CD4-positive, alpha-beta T cell treated with Interleukin-17A for 1 hour (primary cell): ENCODE results near the gene TRAF3IP3.

ENCODE experiments used
- DNase-seq: peaks from one replicate; pipeline ENCODE4 v3.0.0-alpha.2; 2020

Gene TRAF3IP3, protein sequence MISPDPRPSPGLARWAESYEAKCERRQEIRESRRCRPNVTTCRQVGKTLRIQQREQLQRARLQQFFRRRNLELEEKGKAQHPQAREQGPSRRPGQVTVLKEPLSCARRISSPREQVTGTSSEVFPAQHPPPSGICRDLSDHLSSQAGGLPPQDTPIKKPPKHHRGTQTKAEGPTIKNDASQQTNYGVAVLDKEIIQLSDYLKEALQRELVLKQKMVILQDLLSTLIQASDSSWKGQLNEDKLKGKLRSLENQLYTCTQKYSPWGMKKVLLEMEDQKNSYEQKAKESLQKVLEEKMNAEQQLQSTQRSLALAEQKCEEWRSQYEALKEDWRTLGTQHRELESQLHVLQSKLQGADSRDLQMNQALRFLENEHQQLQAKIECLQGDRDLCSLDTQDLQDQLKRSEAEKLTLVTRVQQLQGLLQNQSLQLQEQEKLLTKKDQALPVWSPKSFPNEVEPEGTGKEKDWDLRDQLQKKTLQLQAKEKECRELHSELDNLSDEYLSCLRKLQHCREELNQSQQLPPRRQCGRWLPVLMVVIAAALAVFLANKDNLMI

DNA sequence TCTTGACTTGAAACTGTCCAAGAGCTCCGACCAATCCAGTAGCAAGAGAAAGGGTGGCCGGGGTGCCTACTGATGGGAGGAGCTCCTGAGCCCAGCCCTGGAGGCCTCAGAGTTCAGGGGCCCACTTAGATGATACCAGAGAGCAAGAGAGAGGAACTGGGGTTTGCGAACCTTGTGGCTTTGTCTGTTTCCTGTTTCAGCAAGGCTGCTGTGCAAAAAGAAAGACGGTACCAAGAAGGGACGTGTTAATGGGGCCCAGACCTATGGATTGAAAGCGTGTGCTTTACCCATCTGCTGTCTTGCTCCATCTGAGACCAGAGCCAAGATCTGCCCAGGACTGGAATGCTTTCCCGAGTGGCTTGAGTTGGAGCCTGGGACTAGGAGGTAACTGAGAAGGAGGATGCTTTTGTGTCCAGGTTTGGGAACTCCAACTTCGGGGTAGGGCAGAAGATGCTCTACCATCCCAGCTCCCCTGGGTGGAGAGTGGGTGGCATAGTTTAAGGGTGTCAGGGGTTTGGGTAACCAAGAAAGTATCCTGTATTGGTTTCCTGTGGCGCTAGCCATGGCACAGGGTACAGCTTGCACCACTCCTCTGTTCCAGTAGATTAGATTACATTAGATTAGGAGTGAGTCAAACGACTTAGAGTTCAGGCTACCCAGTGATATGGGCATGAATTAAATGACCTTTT is at the start of gene TRAF3IP3:
Gene TRAF3IP3, plus strand, starts transcription at position 128 of the 689 bp plus-strand sequence. CDS start 3,987 bp downstream, outside the sequence.
- peak; percentile 84 for DNase-seq

DNA sequence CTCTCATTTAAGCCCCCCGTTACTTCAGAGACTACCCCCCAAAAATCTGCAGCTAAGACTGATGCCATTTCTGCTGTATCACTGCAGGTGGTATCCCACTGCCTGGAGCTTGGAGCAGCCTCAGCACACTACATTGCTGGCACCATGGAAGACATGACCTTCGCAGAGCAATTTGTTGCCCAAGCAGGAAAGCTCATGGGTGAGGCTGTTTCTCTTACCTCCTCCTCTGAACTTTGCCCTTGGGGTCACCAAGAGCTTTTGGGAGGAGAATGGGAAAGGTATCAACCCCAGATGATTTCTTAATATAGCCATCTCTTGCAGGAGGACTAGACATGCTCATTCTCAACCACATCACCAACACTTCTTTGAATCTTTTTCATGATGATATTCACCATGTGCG is 49.2 kb upstream of the TRAF3IP3 start:
- DNase-seq: no peak

DNA sequence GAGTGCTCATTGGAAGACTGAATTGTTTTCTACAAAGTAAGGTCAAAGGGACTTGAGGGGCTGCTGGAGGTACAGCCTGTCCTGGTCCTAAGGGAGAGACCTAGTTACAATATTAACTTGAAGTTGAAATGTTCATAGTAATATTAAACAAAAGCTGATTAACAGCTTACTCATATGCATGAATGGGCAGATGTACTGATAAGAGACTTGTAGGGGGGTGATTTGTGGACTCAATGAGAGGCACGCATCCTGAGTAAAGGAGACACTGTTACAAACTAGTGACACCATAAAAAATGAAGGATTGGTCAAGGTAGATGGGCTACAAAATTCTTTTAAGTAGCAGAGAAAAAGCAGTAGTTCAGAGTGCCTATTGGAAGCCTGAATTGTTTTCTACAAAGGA is 48.5 kb upstream of the TRAF3IP3 start:
- DNase-seq: no peak

DNA sequence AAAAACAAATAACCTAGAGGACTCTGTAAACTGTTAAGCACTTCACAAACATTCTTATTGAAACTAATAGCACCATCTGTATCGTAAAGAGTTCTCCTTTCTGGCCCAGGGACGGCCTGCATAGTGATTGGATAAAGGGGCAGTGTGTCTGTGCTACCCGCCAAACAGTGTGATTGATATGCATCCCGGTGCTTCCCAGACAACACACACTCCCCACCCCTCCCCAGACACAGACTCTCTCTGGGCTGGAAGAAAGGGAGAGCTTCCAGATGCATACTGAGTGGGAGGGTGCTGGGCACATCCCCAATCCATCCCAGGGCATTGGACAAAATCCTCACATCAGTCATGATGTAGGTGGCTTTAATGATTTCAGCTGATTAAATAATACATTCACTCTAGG is 47.6 kb upstream of the TRAF3IP3 start:
- DNase-seq: no peak

DNA sequence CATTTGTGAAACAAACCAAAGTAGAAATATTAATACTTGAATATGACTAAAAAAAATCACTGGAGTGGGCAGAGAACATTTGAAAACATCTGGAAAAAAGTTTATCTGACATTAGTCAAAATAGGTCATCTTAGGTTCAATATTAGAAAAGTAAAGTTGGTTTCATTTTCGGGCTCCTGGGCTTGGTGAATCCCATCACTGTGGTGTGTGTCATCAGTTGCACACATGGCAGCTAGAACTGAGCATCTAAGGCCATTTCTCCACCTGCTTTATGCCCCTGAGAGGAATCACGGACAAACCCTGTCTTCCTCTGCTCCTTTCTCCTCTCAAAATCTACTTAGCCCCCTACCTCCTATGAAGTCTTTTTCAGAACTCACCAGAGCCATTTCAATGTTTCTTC is 45.8 kb upstream of the TRAF3IP3 start:
- peak; percentile 20 for DNase-seq

DNA sequence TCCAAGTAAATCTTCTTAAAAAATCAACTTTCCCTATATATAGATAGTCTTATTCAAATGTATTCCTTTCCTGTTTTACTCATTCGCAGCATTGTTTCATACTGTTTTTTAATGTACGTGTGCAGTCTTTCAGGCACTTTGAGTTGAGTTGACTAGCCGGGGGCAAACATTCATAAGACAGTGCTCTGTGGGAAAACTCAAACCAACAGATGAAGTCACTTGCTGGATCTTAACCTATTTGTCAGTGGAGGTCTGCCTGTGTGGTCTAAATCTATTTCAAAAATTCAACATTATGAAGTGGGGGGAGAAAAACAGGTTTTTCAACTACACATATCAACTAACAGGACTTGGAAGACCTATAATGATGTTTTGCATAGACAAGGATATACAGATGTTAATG is 45.0 kb upstream of the TRAF3IP3 start:
- no peak for DNase-seq

DNA sequence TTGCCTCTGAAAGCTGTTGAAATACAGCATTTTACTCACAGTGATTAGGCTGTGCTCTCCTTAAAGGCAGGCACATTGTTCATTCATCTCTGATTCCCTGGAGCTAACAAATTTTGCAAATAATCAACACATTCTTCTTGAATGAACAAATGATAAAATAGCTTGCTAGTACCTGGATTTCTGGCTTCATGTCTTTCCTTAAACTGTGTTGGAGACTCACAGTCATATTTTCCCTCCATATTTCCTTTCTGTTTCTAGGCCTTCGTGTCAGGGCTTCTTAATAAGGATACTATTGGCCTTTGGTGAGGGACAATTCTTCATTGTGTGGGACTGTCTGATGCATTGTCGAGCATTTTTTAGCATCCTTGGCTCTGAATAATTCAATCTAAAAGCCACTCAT is 41.5 kb upstream of the TRAF3IP3 start:
- DNase-seq: no peak

DNA sequence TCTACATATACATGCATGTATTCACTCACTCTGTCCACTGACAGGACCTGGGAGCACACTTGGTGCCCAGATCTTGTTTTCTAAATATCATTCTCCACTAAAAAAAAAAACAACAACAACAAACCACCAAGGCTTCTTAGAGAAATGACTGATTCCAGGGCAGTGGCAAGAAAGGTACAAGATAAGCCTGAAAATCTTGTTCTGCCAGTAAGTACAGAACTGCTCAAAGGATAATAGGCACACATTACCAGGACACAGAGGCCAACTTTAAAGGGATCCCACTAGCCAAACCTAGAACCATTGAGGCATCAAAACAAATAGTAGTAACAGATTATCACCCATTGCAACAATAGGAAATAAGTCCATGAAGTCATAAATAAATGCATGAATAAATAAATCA is 40.5 kb upstream of the TRAF3IP3 start:
- DNase-seq: no peak

DNA sequence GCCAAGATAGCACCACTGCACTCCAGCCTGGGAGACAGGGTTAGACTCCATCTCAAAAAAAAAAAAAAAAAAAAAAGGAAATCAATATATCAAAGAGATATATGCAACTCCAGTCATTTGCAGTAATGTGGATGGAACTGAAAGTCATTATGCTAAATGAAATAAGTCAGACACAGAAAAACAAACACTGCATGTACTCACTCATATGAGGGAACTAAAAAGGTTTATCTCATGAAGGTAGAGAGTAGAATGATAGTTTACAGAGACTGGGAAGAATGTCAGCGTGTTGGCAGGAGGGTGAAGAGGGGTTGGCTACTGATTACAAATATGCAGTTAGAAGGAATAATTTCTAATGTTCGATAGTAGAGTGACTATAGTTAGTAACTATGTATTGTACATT is 38.0 kb upstream of the TRAF3IP3 start:
- DNase-seq: no peak

DNA sequence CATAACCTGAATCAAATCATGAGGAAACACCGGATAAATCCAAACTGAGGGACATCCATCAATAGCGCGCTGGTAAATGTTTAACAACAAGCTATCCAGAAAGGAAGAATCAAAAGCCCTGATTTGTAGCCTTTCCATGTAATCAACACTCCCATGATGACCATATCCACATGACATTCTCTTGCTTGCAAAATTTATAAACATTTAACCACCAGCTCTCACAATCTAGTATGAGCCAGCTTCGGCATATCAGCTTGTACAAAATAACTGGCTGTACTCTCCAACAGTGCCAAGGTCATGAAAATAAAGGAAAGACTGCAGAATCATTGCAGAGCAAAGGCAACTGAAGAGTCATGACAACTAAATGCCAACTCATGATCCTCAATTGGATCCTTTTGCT is 35.5 kb upstream of the TRAF3IP3 start:
- DNase-seq: no peak

DNA sequence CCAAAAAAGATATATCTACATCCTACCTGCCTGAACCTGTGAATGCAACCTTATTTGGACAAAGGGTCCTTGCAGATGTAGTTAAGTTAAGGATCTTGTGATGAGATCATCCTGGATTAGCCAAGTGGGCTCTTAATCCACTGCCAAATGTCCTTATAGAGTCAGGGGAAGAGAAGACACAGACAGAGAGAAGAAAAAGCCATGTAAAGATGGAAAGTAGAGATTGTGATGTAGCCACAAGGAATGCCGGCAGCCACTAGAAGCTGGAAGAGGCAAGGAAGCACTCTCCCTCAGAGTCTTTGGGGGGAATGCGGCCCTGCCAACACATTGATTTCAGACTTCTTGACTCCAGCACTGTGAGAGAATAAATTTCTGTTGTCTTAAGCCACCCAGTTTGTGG is 35.0 kb upstream of the TRAF3IP3 start:
- DNase-seq: no peak

DNA sequence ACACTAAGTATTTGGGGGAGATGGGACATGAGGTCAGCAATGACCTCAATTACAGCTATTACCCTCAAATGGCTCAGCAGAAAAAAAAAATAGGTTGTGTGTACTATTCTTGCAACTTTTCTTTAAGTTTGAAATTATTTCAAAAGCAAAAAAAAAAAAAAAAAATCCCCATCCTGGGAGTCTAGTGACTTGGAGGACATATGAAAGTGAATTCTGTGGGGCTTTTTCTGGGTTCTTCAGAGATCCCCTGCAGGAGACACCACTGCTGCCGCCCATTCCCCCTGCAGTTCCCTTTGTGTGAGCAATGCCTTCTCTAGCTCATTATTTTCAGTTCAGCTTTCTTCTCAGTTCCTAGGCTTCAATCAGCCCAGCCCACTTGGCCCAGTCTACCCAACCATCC is 34.5 kb upstream of the TRAF3IP3 start:
- DNase-seq: no peak

DNA sequence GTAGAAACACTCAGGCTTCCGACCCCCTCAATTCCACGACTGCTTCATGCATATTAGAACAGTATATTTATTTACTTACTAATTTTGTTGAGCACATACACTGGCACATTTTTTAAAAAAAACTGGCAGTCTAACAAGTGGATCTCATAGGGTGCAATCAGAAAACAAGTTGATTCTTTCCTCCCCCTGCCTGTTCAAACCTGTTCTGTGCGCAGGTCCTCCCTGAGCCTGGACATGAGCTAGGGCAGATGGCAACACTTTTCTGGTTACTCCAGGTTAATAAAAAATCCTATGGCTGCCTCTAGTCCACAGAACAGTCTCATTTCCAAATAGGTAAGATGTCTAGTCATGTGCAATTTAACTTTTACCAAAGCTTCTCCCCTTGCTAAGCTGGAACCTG is 32.6 kb upstream of the TRAF3IP3 start:
- DNase-seq: no peak

DNA sequence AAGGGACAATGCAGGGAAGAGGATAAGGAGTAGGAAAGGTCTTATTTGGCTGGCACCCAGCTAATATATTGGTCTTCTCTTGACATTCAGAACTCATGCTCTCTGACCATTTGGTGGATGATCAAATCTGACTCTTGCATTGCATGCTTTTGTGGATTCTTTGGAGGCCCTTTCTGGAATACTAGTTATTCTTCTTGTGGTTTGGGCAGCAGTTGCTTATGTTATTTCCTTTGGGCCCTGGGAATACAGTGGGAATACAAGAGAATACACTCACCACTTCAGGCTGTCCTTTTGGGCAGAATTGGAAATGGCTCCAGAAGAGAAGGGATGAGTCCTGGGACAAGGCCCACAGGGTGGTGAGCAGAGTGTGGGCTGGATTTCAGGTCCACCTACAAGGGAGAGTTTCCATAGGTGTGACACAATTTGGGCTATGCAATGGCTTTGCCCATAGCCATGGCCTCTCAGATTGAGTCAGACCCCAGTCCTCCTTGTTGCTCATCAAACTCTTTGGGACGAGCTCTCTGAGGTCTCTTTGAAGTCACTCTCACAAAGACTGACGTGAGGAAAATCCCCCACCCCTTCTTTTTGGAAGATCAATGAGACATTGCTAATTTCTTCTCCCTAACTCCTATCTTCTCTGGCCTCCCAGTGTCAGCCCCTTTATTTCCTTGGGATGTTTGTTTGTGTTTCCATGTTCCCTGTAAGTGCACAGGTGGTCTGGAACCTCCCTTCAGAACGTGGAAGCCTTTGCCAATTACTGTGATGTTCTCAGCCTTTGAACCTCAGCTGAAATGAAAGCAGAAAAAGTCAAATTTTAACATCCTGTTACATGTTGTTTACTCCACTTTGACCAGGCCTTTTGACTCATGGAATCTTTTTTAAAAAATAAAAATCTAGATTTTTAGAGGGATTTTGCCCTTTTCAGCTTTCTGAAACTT is 31.8 kb upstream of the TRAF3IP3 start:
- peak; percentile 12 for DNase-seq

DNA sequence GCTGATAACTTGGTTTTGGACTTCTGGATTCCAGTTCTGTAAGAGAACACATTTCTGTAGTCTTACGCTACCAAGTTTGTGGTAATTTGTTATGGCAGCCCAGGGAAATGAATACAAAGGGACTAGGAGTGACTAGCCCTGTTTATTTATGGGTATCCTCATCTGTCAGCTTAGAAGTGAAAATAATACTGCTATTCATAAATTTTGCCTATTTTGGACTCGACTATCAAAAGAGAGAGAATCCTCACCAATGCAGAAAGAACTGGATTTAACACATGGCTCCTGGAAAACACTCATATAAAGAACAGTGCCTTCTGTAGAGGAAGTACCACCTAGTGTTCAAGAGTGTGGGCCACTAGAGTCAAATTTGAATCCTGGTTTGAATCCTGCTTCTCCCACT is 28.6 kb upstream of the TRAF3IP3 start:
- DNase-seq: no peak

DNA sequence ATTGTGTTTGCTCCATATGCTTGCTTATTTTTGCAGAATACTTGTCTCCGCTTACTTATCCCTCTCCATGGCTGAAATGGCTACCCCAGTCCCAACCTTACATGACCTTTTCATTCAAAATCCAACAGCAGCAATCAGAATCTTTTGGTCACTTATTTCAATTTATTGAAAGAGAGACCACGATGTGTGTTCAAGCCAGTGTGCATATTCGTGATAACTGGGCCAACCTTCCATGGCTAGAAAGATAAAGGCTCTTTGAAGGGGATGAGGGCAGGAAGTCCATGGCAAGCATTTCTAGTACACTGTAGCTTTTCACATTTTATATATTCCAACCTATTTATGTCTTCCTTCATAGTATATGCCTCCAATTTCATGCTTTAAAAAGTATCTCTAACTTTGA is 28.1 kb upstream of the TRAF3IP3 start:
- DNase-seq: no peak

DNA sequence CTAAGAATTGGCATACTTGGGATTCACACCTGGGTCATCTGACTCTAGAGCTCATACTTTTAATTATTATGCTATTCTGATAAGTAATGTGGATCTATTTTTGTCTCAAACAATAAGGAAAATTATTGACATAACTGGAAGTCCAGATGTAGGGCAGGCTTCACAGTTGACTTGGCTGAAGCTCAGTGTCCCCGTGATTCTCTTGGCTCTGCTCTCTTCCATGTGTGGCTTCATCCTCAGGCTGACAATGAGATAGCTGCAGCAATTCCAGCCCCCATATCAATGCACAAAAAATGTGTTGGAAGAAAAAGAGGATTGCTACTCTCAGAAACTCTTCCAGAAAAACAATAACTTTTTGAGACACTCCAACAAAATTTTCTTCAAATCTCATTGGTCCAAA is 27.4 kb upstream of the TRAF3IP3 start:
- DNase-seq: no peak

DNA sequence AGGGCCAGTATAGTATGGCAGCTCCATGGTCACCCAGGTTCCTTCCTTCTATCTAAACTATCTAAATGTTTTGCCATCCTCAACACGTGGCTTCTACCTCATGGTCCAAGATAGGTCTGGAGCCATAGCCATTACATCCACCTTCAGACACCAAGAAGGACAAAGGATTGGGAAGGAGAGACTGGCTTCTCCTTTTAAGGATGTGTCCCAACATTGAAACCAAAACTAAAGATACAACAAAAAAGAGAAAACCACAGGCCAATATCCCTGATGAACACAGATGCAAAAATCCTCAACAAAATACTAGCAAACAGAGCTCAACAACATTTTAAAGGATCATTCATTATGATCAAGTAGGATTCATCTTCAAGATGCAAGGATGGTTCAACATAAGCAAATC is 26.4 kb upstream of the TRAF3IP3 start:
- no peak for DNase-seq

DNA sequence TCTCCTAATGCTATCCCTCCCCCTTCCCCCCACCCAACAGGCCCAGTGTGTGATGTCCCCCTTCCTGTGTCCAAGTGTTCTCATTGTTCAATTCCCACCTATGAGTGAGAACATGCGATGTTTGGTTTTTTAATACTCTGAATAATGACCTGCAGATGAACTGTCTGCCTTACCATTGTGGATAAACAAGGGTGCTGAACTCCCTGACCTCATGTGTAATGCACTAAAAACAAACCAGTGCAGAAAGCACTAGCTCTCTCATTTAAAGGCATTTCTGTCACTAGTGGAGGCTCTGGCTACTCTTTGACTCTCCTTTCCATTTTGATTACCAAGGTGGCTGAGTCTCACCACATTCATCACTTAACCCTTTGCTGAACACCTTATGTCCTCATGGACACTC is 23.1 kb upstream of the TRAF3IP3 start:
- no peak for DNase-seq

DNA sequence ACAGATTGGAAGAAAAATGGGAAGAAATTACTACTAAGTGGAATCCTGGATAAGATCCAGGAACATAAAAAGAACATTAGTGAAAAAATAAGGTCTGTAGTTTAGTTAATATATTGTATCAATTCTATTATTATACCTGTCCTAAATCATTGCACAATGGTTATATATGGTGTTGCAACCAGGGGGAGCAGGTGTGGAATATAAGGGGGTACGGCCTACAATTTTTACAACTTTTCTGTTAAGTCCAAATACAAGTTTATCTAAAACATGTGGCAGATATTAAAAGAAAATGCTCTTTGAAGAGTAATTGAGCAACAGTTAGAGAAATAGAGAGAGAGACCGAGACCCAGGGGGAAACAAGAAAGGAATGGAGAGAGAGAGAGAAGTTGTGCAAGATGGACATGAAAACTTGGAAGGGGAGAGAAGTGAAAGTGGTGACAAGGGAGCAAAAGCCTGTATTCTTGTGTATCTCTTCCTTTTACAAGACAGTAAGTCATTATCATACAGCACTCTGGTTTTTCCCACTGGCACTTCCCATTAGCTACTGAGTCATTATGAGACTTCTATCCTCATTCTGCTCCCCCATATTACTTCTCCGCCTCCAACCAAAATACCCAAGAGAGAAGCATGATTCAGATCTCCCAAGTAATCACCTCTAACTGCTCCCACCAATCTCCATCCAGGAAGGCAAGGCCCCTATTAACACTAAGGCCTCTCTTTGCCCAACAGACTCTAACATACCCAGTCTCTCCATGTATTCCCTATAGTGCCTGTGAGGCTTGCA is 22.3 kb upstream of the TRAF3IP3 start:
- no peak for DNase-seq

DNA sequence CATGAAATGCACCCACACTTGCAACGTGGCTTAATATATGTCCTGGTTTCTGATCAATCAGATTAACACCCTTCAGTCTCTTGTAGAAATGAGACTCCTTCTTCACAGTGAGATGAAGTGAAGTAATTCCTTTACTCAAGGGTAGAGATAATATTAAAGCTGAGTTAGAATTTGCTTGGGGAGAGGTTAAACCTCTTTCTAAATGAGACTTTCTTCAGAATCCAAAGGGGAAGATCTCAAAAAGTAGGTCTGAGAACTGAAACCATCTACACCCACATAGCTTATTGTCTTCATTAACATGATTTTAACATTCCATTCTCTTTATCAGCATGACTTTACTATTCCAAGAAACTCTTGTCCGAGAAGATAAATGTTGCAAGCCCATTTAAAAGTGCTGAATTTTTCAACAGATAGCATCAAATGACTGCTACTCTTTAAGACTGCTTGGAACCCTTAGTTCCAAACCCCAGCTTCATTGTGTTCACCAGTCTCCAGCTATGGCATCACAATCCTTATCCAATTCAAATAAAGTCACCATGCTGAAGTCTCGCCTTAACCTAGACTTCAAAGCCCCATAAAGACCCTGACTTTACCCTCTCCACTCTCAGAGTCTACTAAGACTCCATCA is 19.2 kb upstream of the TRAF3IP3 start:
- DNase-seq: no peak

DNA sequence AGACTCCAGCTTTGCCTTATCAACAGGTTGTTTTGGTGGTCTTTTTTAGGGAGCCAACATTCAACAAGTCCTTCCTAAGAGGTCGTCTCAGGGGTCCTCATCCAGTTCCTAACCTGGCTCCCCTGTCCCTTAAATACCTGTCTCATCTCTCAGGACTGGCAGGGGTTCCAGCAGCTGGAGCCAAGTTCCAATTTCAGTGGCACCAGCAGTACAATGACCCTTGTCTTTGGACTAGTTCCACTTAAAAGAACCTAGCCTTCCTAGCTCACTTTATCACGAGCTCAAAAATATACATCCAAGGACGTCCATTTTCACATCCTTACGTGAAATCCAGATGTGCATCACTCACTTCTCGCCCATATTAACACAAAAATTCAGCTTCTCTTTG is 18.7 kb upstream of the TRAF3IP3 start:
- DNase-seq: no peak
